HUES64 (cell line): ENCODE data around the gene GLT1D1.
"Not testable (repeated sequence)": the region's sequence is repeated elsewhere in the genome, so short reads cannot be mapped to it uniquely, and the experiment has no call there.

Experiments
- H3K27ac ChIP-seq: 2 replicates; pipeline ENCODE4 v1.7.0; 2013; ENCODE audit warnings: low read depth, low read length, inconsistent platforms
- H3K27me3 ChIP-seq: 2 replicates; pipeline ENCODE4 v1.6.1; 2013; ENCODE audit warnings: mild to moderate bottlenecking, low read length; ENCODE audit not compliant: insufficient read depth
- H3K36me3 ChIP-seq: 2 replicates; pipeline ENCODE4 v1.6.1; 2013; ENCODE audit warnings: mild to moderate bottlenecking, low read length; ENCODE audit not compliant: insufficient read depth
- H3K4me1 ChIP-seq: 2 replicates; pipeline ENCODE4 v1.6.1; 2013; ENCODE audit warnings: mild to moderate bottlenecking, low read length, moderate library complexity; ENCODE audit not compliant: insufficient read depth
- H3K4me3 ChIP-seq: 2 replicates; pipeline ENCODE4 v1.5.1; 2013; ENCODE audit warnings: mild to moderate bottlenecking, low read length, moderate library complexity
- H3K9ac ChIP-seq: 2 replicates; pipeline ENCODE4 v1.6.1; 2013; ENCODE audit warnings: mild to moderate bottlenecking, low read depth, low read length
- H3K9me3 ChIP-seq: 2 replicates; pipeline ENCODE4 v1.6.1; 2013; ENCODE audit warnings: low read depth, low read length; ENCODE audit not compliant: insufficient read depth
- WGBS: fragments of 150-250, 120-280 bp; methylation state at CpG from one replicate; pipeline ENCODE4 v1.1.7; 2013; ENCODE audit warnings: missing lambda C conversion rate; 5-methylcytosine and 5-hydroxymethylcytosine counted together

GLT1D1 gene

DNA sequence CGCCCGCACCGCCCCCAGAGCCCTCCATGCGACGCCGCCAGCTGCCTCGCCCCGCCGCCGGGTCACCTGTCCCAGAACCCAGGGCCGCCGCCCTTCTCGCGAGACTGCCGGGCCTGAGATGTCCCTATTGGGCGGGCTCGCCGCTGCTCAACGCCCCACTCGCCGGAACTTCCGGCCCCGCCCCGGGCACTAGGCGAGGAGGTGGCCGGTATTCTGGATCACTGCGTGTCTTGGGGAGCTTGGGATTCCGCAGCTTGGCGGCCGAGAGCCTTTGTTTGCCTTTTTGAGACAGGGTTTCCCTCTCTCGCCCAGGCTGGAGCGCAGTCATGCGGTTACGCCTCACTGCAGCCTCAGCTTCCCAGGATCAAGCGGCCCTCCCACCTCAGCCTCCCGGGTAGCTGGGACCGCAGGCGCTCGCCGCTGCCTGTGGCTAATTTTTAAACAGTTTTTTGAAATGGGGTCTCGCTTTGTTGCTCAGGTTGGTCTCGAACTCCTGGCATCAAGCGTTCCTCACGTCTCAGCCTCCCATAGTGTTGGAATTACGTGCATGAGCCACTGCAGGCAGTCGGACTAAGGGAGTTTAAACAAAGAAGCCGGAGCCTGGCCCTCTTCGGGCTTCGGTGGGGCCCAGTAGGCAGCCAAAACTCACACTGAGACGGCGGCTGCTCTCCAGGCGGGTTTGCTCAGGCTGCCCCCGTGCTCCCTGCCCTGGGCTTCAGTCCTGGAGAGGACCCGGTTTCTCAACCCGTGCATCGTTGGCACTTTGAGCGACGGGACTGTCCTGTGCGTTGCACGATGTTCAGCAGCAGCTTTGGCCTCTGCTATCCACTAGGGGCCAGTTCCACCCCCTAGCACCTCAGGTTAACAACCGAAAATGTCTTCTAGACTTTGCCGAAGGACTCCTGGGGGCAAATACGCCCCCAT is 29.1 kb upstream of the GLT1D1 start, which contains the start of gene SLC15A4:
SLC15A4 (minus strand) TSS at position 43 of the 924 bp plus-strand sequence; CDS start at position 28, 15 bp downstream.
- WGBS, result 5% methylated on average over 63 of the region's 63 CpGs

GRCh38 chr12:128825835-128826234 is 27.4 kb upstream of the GLT1D1 start:
- no peaks in the 10 kb centered on the region for H3K27me3 ChIP-seq
- peaks cover 5% of the 10 kb centered on the region; the same call in 1 of the 2 replicates for H3K4me1 ChIP-seq
- no peak overlapping the region for H3K27ac ChIP-seq
- H3K4me3 ChIP-seq, result no peak overlapping the region
- peaks cover 9% of the 10 kb centered on the region; the same call in 1 of the 2 replicates for H3K36me3 ChIP-seq
- no peaks in the 10 kb centered on the region for H3K9me3 ChIP-seq
- WGBS, result 91% methylated on average over 4 of the region's 4 CpGs
- H3K9ac ChIP-seq, result no peak overlapping the region

More for the DNA sequence above, 29.1 kb upstream of the GLT1D1 start, which contains the start of gene SLC15A4:
- no peaks in the 10 kb centered on the region for H3K9me3 ChIP-seq
- peak within 1 kb of the TSS; percentile 98 for H3K4me3 ChIP-seq
- H3K36me3 ChIP-seq, result peaks cover 16% of the 10 kb centered on the region; the same call in 1 of the 2 replicates
- H3K9ac ChIP-seq, result peak within 1 kb of the TSS; percentile 99
- peak within 1 kb of the TSS; percentile 97 for H3K27ac ChIP-seq
- peaks cover 16% of the 10 kb centered on the region; the same call in 1 of the 2 replicates for H3K4me1 ChIP-seq
- H3K27me3 ChIP-seq, result no peaks in the 10 kb centered on the region

- no peak overlapping the region for H3K9ac ChIP-seq
- H3K9me3 ChIP-seq, result no peaks in the 10 kb centered on the region
- H3K27ac ChIP-seq, result no peak overlapping the region
- no peak overlapping the region for H3K4me3 ChIP-seq
- H3K4me1 ChIP-seq, result peaks cover 5% of the 10 kb centered on the region; the same call in 1 of the 2 replicates
- 0 out of 2 replicates have a peak, but pooled peaks cover 2% of the 10 kb centered on the region for H3K36me3 ChIP-seq
- H3K27me3 ChIP-seq, result no peaks in the 10 kb centered on the region
- WGBS, result 85% methylated on average over 2 of the region's 2 CpGs
Measured at GRCh38 chr12:128827724-128828123, 25.6 kb upstream of the GLT1D1 start.

- Histone ChIP-seq H3K27me3 (no peaks in the 10 kb centered on the region), H3K4me3 (no peak overlapping the region), H3K36me3 (0 out of 2 replicates have a peak, but pooled peaks cover 2% of the 10 kb centered on the region), H3K9me3 (no peaks in the 10 kb centered on the region), H3K27ac (no peak overlapping the region), H3K4me1 (peaks cover under 1% of the 10 kb centered on the region; the same call in 1 of the 2 replicates), H3K9ac (no peak overlapping the region)
- WGBS, result 79% methylated on average over 8 of the region's 8 CpGs
Measured at GRCh38 chr12:128829861-128830504, 23.3 kb upstream of the GLT1D1 start.

DNA sequence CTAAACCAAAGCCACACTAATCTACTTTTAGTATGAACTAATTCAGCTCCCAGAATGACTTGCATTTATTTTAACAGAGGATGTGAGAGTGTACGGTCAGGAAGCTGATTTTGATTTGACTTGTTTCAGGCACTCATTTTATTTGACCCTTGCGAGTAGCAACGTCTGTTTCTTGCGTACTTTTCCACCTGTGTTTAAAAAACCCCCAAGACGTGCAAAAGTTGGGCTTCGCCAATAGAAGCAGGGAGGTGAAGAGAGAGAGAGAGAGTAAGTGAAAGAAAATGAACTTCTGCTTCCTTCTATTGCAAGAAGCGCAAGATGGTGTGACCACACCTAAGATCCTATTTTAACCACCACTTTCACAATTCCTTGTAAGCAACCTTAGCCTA is 22.8 kb upstream of the GLT1D1 start:
- Histone ChIP-seq H3K9me3 (no peaks in the 10 kb centered on the region), H3K27me3 (no peaks in the 10 kb centered on the region), H3K4me3 (no peak overlapping the region), H3K9ac (no peak overlapping the region), H3K27ac (no peak overlapping the region), H3K36me3 (0 out of 2 replicates have a peak, but pooled peaks cover 2% of the 10 kb centered on the region), H3K4me1 (no peaks in the 10 kb centered on the region)
- WGBS, result 97% methylated on average over 6 of the region's 7 CpGs

DNA sequence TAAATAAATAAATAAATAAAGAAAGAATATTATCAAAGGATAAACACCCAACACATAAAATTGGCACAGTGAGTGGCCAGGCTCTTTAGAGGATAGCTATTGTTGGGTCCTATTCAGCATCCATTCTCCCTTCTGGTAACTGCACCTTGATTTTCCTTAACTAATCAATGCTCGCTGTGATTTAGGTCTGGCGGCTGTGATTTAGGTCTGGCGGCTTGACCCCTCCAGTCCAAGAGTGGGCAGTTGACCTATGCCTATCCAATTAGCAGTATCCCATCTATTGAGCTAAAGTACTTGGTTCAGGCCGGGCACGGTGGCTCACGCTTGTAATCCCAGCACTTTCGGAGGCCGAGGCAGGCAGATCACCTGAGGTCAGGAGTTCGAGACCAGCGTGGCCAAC is 19.9 kb upstream of the GLT1D1 start:
- no peaks in the 10 kb centered on the region for H3K4me1 ChIP-seq
- no peaks in the 10 kb centered on the region for H3K9me3 ChIP-seq
- no peak overlapping the region for H3K4me3 ChIP-seq
- no peaks in the 10 kb centered on the region for H3K36me3 ChIP-seq
- 97% methylated on average over 10 of the region's 10 CpGs for WGBS
- no peak overlapping the region for H3K9ac ChIP-seq
- H3K27me3 ChIP-seq, result no peaks in the 10 kb centered on the region
- no peak overlapping the region for H3K27ac ChIP-seq

DNA sequence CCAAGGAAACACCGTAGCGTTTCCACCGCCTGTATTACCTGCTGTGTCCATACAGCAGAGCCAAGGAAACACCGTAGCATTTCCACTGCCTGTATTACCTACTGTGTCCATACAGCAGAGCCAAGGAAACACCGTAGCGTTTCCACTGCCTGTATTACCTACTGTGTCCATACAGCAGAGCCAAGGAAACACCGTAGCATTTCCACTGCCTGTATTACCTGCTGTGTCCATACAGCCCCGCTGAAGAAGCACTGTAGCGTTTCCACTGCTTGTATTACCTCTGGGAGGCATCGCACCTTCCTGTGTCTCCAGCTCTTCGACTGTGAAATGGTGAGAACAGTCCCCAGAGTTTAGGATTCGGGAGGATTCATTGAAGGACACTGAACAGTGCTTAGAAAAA is 13.4 kb upstream of the GLT1D1 start:
- not testable (repeated sequence) for H3K27ac ChIP-seq, H3K27me3 ChIP-seq, H3K36me3 ChIP-seq, H3K9me3 ChIP-seq, H3K4me1 ChIP-seq, H3K9ac ChIP-seq, H3K4me3 ChIP-seq
- 79% methylated on average over 12 of the region's 12 CpGs for WGBS

DNA sequence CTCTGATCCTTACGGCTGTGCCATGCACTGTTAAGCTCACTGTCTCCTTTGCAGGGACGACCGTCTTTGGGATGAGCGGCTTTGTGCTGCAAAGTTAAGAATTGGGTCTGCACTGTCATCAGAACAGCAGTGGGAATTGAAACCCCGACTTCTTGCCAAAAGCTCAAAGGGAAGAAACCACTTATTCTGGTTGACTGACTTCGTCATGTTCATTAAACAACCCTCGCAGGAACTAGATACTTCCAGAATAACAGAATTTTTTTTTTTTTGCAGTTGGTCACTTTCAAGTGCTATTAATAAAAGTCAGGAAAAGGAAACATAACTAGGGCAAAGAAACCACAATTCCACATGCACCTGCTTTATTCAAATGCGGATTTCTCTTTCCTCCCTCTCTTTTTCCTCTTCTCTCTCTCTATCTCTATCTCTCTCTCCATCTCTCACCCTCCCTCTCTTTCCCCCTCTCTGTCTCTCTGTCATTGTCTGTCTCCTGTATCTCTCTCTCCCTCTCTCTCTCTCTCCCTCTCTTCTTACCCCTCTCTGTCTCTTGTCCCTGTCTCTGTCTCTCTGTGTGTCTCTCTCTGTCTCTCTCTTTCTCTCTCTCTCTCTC is 12.3 kb upstream of the GLT1D1 start:
- no peaks in the 10 kb centered on the region for H3K27me3 ChIP-seq
- H3K9me3 ChIP-seq, result no peaks in the 10 kb centered on the region
- 75% methylated on average over 8 of the region's 8 CpGs for WGBS
- no peak overlapping the region for H3K4me3 ChIP-seq
- no peaks in the 10 kb centered on the region for H3K36me3 ChIP-seq
- H3K9ac ChIP-seq, result no peak overlapping the region
- H3K4me1 ChIP-seq, result no peaks in the 10 kb centered on the region
- no peak overlapping the region for H3K27ac ChIP-seq

DNA sequence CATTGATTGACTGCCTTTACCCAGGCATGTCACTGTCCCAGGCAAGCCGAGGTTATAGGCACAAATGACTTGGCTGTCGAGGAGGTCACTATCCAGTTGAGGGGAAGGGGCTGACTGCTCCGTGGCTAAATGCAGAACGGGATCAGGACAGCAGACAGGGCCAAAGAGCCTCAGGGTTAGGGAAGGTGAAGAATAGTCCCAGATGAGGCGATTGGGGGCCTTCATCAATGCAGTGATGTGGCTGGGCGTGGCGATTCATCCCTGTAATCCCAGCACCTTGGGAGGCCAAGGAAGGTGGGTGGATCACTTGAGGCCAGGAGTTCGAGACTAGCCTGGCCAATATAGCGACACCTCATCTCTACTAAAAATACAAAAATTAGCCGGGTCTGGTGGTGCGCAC is 10.7 kb upstream of the GLT1D1 start:
- Histone ChIP-seq H3K36me3 (no peaks in the 10 kb centered on the region), H3K27ac (no peak overlapping the region), H3K9ac (no peak overlapping the region), H3K9me3 (no peaks in the 10 kb centered on the region), H3K4me3 (no peak overlapping the region), H3K4me1 (no peaks in the 10 kb centered on the region), H3K27me3 (no peaks in the 10 kb centered on the region)
- WGBS, result 92% methylated on average over 11 of the region's 11 CpGs

- no peaks in the 10 kb centered on the region for H3K9me3 ChIP-seq
- H3K4me3 ChIP-seq, result no peak overlapping the region
- H3K4me1 ChIP-seq, result no peaks in the 10 kb centered on the region
- no peak overlapping the region for H3K9ac ChIP-seq
- H3K27ac ChIP-seq, result no peak overlapping the region
- 95% methylated on average over 4 of the region's 4 CpGs for WGBS
- no peaks in the 10 kb centered on the region for H3K36me3 ChIP-seq
- no peaks in the 10 kb centered on the region for H3K27me3 ChIP-seq
Measured at GRCh38 chr12:128843538-128843937, 9.7 kb upstream of the GLT1D1 start.
